NT2/D1 (cell line): ENCODE measurements around the gene LRRC27.

ENCODE experiments used
- YY1 ChIP-seq: IDR thresholded peaks from 2 replicates; pipeline ENCODE4 v1.6.1; 2011; ENCODE audit not compliant: insufficient read length, insufficient read depth
- ZNF274 ChIP-seq: IDR thresholded peaks from 2 replicates; pipeline ENCODE4 v1.6.1; 2011; ENCODE audit warnings: mild to moderate bottlenecking, low read depth, low read length

DNA sequence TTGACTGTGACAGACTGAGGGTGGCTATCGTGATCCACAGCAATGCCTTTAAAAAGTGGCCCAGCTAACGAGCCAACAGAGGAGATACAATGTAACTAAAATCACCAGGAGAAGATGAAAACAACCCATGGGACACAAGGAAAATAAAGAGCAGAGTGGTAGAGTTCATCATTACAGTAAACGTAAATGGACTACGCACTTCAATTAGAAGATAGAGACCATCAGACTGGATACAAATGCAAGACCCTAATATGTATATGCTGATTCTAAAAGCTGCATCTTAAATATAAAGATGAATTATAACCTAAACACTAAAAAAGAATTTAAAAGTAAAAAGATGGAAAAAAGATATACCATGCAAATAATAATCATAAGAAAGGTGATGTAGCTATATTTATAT is 17.7 kb upstream of the LRRC27 start:
- no peak for TF ChIP-seq ZNF274
- TF ChIP-seq YY1, result no peak
